Panc1 (cell line): ENCODE data around the gene VSX2. TPM values are rescaled to one million over a fixed set of nuclear protein-coding genes. Genes with fewer than 3 reads are reported as not detected.

ENCODE experiments used
- ATAC-seq: fragments of 200-7000 bp; cut with Tn5 transposase; 2 replicates; pipeline ENCODE4 v1.9.1; 2020; ENCODE audit warnings: mild to moderate bottlenecking, moderate library complexity
- BruUV-seq: library from RNA; stranded (reverse); fragments of 400-500 nt; replicated peaks from 2 replicates; lab custom pipeline; 2021; lab: Mats Ljungman, UMichigan
- CTCF ChIA-PET: fragments of 300-600 bp; sonication (Branson Sonifier 250); formaldehyde crosslinking; loops from one replicate; lab custom pipeline; 2022; ENCODE audit warnings: antibody characterized with exemption; lab: Charles Lee
- POLR2A ChIA-PET: fragments of 300-600 bp; sonication (Branson Sonifier 250); formaldehyde crosslinking; loops from one replicate; lab custom pipeline; 2022; ENCODE audit warnings: antibody characterized with exemption; lab: Charles Lee
- DNase-seq: peaks from one replicate; pipeline ENCODE4 v3.0.0-alpha.2; 2010; ENCODE audit warnings: low read depth, low spot score
- H3K27ac ChIP-seq: 2 replicates; pipeline ENCODE4 v1.5.1; 2011; ENCODE audit warnings: mild to moderate bottlenecking, low read length, inconsistent platforms
- H3K27me3 ChIP-seq: fragments of 200-500 bp; sonication (Bioruptor generic); 2 replicates; pipeline ENCODE4 v1.6.0; 2014; ENCODE audit warnings: low read length, inconsistent platforms; ENCODE audit not compliant: control insufficient read depth, insufficient read depth
- H3K36me3 ChIP-seq: fragments of 200-500 bp; sonication (Bioruptor generic); 2 replicates; pipeline ENCODE4 v1.5.1; 2014; ENCODE audit warnings: inconsistent platforms, mild to moderate bottlenecking, low read length, moderate library complexity; ENCODE audit not compliant: control insufficient read depth, insufficient read depth
- H3K4me1 ChIP-seq: 2 replicates; pipeline ENCODE4 v1.5.1; 2011; ENCODE audit warnings: inconsistent platforms, mild to moderate bottlenecking, low read length, moderate library complexity; ENCODE audit not compliant: control insufficient read depth, insufficient read depth
- H3K4me3 ChIP-seq, 2 experiments: 2 replicates each; pipeline ENCODE4 v1.5.1; 2011 to 2012; ENCODE audit warnings: low read depth in 2 of 2, low read length in 2 of 2, mild to moderate bottlenecking in 2 of 2, inconsistent platforms in 1 of 2, moderate library complexity in 1 of 2
- H3K9me3 ChIP-seq: fragments of 200-500 bp; sonication (Bioruptor generic); 2 replicates; pipeline ENCODE4 v1.5.1; 2014; ENCODE audit warnings: low read depth, mild to moderate bottlenecking, inconsistent platforms, low read length, moderate library complexity; ENCODE audit not compliant: control insufficient read depth, insufficient read depth
- CTCF ChIP-seq: fragments of 450-650 bp; IDR thresholded peaks from 2 replicates; pipeline ENCODE4 v1.5.1; 2017; ENCODE audit warnings: mild to moderate bottlenecking
- POLR2AphosphoS5 ChIP-seq: IDR thresholded peaks from 2 replicates; pipeline ENCODE4 v1.6.1; 2012; ENCODE audit warnings: mild to moderate bottlenecking, low read depth, low read length, moderate library complexity
- REST ChIP-seq, 2 experiments: IDR thresholded peaks; 2 replicates each; pipeline ENCODE4 v1.6.1; 2011 to 2012; ENCODE audit warnings: low read depth in 2 of 2, control low read depth in 1 of 2, low read length in 1 of 2, mild to moderate bottlenecking in 1 of 2, moderate library complexity in 1 of 2; ENCODE audit not compliant: insufficient read depth in 1 of 2
- SIN3A ChIP-seq: IDR thresholded peaks from 2 replicates; pipeline ENCODE4 v1.6.1; 2012; ENCODE audit warnings: low read depth, mild to moderate bottlenecking, low read length, moderate library complexity, borderline replicate concordance; ENCODE audit not compliant: insufficient read depth
- TCF7L2 ChIP-seq: IDR thresholded peaks from 2 replicates; pipeline ENCODE4 v1.6.1; 2011; ENCODE audit warnings: mild to moderate bottlenecking, low read depth, low read length, inconsistent platforms
- in situ Hi-C: cut with HindIII; loops from 2 replicates; pipeline ENCODE4 v1.10.0; 2016; ENCODE audit warnings: low sequenced_read_pairs, low pct_unique_long_range_greater_than_20kb
- intact Hi-C: fragments of 100-400 bp; cut with micrococcal nuclease; formaldehyde crosslinking; loops from one replicate; pipeline ENCODE4 v1.10.0; 2022; ENCODE audit not compliant: unreplicated experiment
- total RNA-seq: library from RNA; stranded (reverse); gene quantifications from one replicate; pipeline ENCODE4 v1.2.1, GENCODE V29; 2021; ENCODE audit not compliant: unreplicated experiment

VSX2 gene
- total RNA-seq, 1 experiment from 2014 or later: not detected

GRCh38 chr14:74242780-74243042, 3.5 kb downstream of the VSX2 start:
- Histone ChIP-seq H3K27me3 (peaks cover 15% of the 10 kb centered on the region), H3K36me3 (no peaks in the 10 kb centered on the region), H3K4me3 (no peak overlapping the region), H3K27ac (no peak overlapping the region), H3K9me3 (no peaks in the 10 kb centered on the region), H3K4me1 (no peaks in the 10 kb centered on the region; the same call in 1 of the 2 replicates)
- ChIA-PET POLR2A (no interaction called here), CTCF (no interaction called here)
- intact Hi-C loops (no loop called here), in situ Hi-C loops (no loop called here)
- no peak for DNase-seq
- no peak for ATAC-seq
- BruUV-seq: no TSS peak
- TF ChIP-seq TCF7L2 (no peak), POLR2AphosphoS5 (no peak), REST (IDR thresholded peaks at IDR 0.05; ENCODE audit: insufficient read depth in 1 of 2, low read depth in 2 of 2, low read length in 1 of 2) (no peak), CTCF (no peak), SIN3A (no peak)

GRCh38 chr14:74243051-74243450, 3.8 kb downstream of the VSX2 start:
- in situ Hi-C loops (no loop called here), intact Hi-C loops (no loop called here)
- Histone ChIP-seq H3K27ac (no peak overlapping the region), H3K27me3 (peaks cover 15% of the 10 kb centered on the region), H3K4me1 (no peaks in the 10 kb centered on the region; the same call in 1 of the 2 replicates), H3K9me3 (no peaks in the 10 kb centered on the region), H3K36me3 (no peaks in the 10 kb centered on the region), H3K4me3 (no peak overlapping the region)
- TF ChIP-seq POLR2AphosphoS5 (no peak), REST (IDR thresholded peaks at IDR 0.05; ENCODE audit: insufficient read depth in 1 of 2, low read depth in 2 of 2, low read length in 1 of 2) (no peak), CTCF (no peak), SIN3A (no peak), TCF7L2 (no peak)
- ATAC-seq (no peak), DNase-seq (no peak)
- ChIA-PET POLR2A (no interaction called here), CTCF (no interaction called here)
- BruUV-seq: no TSS peak
